Stimulated activated naive CD8-positive, alpha-beta T cell treated with anti-CD3 and anti-CD28 coated beads, Interleukin-15, Interleukin-2, amounts not matched to agents 100 ng/mL and 50 ng/mL, for 24 hours (primary cell): ENCODE results near the gene TMPRSS6.
A peak's percentile ranks its signal among the peaks of the same experiment; 100 is the strongest.

Experiments
- H3K27ac Mint-ChIP-seq: one replicate; pipeline ENCODE4 v1.8.0; 2021; ENCODE audit warnings: mild to moderate bottlenecking, mixed read lengths
- H3K27me3 Mint-ChIP-seq: one replicate; pipeline ENCODE4 v1.8.0; 2021; ENCODE audit warnings: mixed read lengths
- H3K36me3 Mint-ChIP-seq: one replicate; pipeline ENCODE4 v1.8.0; 2021; ENCODE audit warnings: low read depth, mixed read lengths
- H3K4me1 Mint-ChIP-seq: one replicate; pipeline ENCODE4 v1.8.0; 2021; ENCODE audit warnings: low read depth, mixed read lengths
- H3K4me3 Mint-ChIP-seq: one replicate; pipeline ENCODE4 v1.8.0; 2021; ENCODE audit warnings: mild to moderate bottlenecking, mixed read lengths
- H3K9me3 Mint-ChIP-seq: one replicate; pipeline ENCODE4 v1.8.0; 2021; ENCODE audit warnings: mixed read lengths

The TMPRSS6 gene

GRCh38 chr22:37091994-37092393, 17.5 kb downstream of the TMPRSS6 start:
- no peak overlapping the region for H3K4me3 Mint-ChIP-seq
- peaks cover 4% of the 10 kb centered on the region for H3K36me3 Mint-ChIP-seq
- H3K27me3 Mint-ChIP-seq = no peaks in the 10 kb centered on the region
- no peaks in the 10 kb centered on the region for H3K9me3 Mint-ChIP-seq
- no peak overlapping the region for H3K27ac Mint-ChIP-seq
- H3K4me1 Mint-ChIP-seq = peaks cover 33% of the 10 kb centered on the region

- Mint-ChIP-seq H3K27me3 (no peaks in the 10 kb centered on the region), H3K27ac (no peak overlapping the region), H3K4me3 (no peak overlapping the region), H3K4me1 (peaks cover 32% of the 10 kb centered on the region), H3K36me3 (peaks cover 4% of the 10 kb centered on the region), H3K9me3 (no peaks in the 10 kb centered on the region)
Observed at GRCh38 chr22:37090920-37091695, 18.4 kb downstream of the TMPRSS6 start.

GRCh38 chr22:37089434-37089833, 20.1 kb downstream of the TMPRSS6 start:
- H3K27ac Mint-ChIP-seq = no peak overlapping the region
- no peak overlapping the region for H3K4me3 Mint-ChIP-seq
- no peaks in the 10 kb centered on the region for H3K27me3 Mint-ChIP-seq
- H3K9me3 Mint-ChIP-seq = no peaks in the 10 kb centered on the region
- no peaks in the 10 kb centered on the region for H3K36me3 Mint-ChIP-seq
- H3K4me1 Mint-ChIP-seq = peaks cover 18% of the 10 kb centered on the region

GRCh38 chr22:37088750-37089408, 20.6 kb downstream of the TMPRSS6 start:
- Mint-ChIP-seq H3K4me1 (peaks cover 13% of the 10 kb centered on the region), H3K36me3 (no peaks in the 10 kb centered on the region), H3K9me3 (no peaks in the 10 kb centered on the region), H3K4me3 (no peak overlapping the region), H3K27me3 (no peaks in the 10 kb centered on the region), H3K27ac (no peak overlapping the region)

GRCh38 chr22:37088108-37088605, 21.4 kb downstream of the TMPRSS6 start:
- H3K27ac Mint-ChIP-seq = peak overlapping the region; percentile 45
- H3K4me3 Mint-ChIP-seq = peak overlapping the region; percentile 48
- no peaks in the 10 kb centered on the region for H3K9me3 Mint-ChIP-seq
- no peaks in the 10 kb centered on the region for H3K27me3 Mint-ChIP-seq
- H3K4me1 Mint-ChIP-seq = peaks cover 17% of the 10 kb centered on the region
- H3K36me3 Mint-ChIP-seq = no peaks in the 10 kb centered on the region

GRCh38 chr22:37086184-37086583, 23.3 kb downstream of the TMPRSS6 start:
- Mint-ChIP-seq H3K4me1 (peaks cover 37% of the 10 kb centered on the region), H3K4me3 (no peak overlapping the region)

GRCh38 chr22:37084385-37084784, 25.1 kb downstream of the TMPRSS6 start:
- Mint-ChIP-seq H3K36me3 (no peaks in the 10 kb centered on the region), H3K4me1 (peaks cover 55% of the 10 kb centered on the region), H3K27me3 (no peaks in the 10 kb centered on the region), H3K4me3 (no peak overlapping the region), H3K9me3 (no peaks in the 10 kb centered on the region), H3K27ac (no peak overlapping the region)

More at GRCh38 chr22:37086184-37086583, 23.3 kb downstream of the TMPRSS6 start:
- no peaks in the 10 kb centered on the region for H3K9me3 Mint-ChIP-seq
- no peaks in the 10 kb centered on the region for H3K36me3 Mint-ChIP-seq
- H3K27me3 Mint-ChIP-seq = no peaks in the 10 kb centered on the region
- H3K27ac Mint-ChIP-seq = no peak overlapping the region

- H3K27ac Mint-ChIP-seq = no peak overlapping the region
- H3K9me3 Mint-ChIP-seq = no peaks in the 10 kb centered on the region
- H3K4me1 Mint-ChIP-seq = peaks cover 60% of the 10 kb centered on the region
- H3K27me3 Mint-ChIP-seq = no peaks in the 10 kb centered on the region
- H3K4me3 Mint-ChIP-seq = no peak overlapping the region
- no peaks in the 10 kb centered on the region for H3K36me3 Mint-ChIP-seq
Observed at GRCh38 chr22:37083914-37084313, 25.6 kb downstream of the TMPRSS6 start.

GRCh38 chr22:37082251-37082873, 27.2 kb downstream of the TMPRSS6 start:
- Mint-ChIP-seq H3K27me3 (no peaks in the 10 kb centered on the region), H3K4me1 (peaks cover 59% of the 10 kb centered on the region), H3K27ac (peak overlapping the region; percentile 91), H3K9me3 (no peaks in the 10 kb centered on the region), H3K4me3 (no peak overlapping the region), H3K36me3 (no peaks in the 10 kb centered on the region)

GRCh38 chr22:37080838-37081237, 28.7 kb downstream of the TMPRSS6 start:
- peaks cover 4% of the 10 kb centered on the region for H3K27me3 Mint-ChIP-seq
- no peaks in the 10 kb centered on the region for H3K9me3 Mint-ChIP-seq
- H3K27ac Mint-ChIP-seq = peak overlapping the region; percentile 91
- H3K4me3 Mint-ChIP-seq = no peak overlapping the region
- H3K4me1 Mint-ChIP-seq = peaks cover 59% of the 10 kb centered on the region
- H3K36me3 Mint-ChIP-seq = no peaks in the 10 kb centered on the region

- Mint-ChIP-seq H3K27ac (peak overlapping the region; percentile 91), H3K4me3 (peak overlapping the region; percentile 15), H3K4me1 (peaks cover 59% of the 10 kb centered on the region), H3K9me3 (no peaks in the 10 kb centered on the region), H3K36me3 (no peaks in the 10 kb centered on the region), H3K27me3 (peaks cover 8% of the 10 kb centered on the region)
Observed at GRCh38 chr22:37080438-37080837, 29.1 kb downstream of the TMPRSS6 start.

- H3K27me3 Mint-ChIP-seq = peaks cover 14% of the 10 kb centered on the region
- H3K27ac Mint-ChIP-seq = peak overlapping the region; percentile 91
- peaks cover 59% of the 10 kb centered on the region for H3K4me1 Mint-ChIP-seq
- H3K9me3 Mint-ChIP-seq = no peaks in the 10 kb centered on the region
- H3K4me3 Mint-ChIP-seq = peak overlapping the region; percentile 53
- H3K36me3 Mint-ChIP-seq = no peaks in the 10 kb centered on the region
Observed at GRCh38 chr22:37079668-37080171, 29.8 kb downstream of the TMPRSS6 start.

- Mint-ChIP-seq H3K4me3 (peak overlapping the region; percentile 43), H3K27ac (peak overlapping the region; percentile 91), H3K36me3 (no peaks in the 10 kb centered on the region), H3K9me3 (no peaks in the 10 kb centered on the region), H3K4me1 (peaks cover 59% of the 10 kb centered on the region), H3K27me3 (peaks cover 14% of the 10 kb centered on the region)
Observed at GRCh38 chr22:37079158-37079557, 30.4 kb downstream of the TMPRSS6 start.

GRCh38 chr22:37077802-37078448, 31.6 kb downstream of the TMPRSS6 start:
- peaks cover 14% of the 10 kb centered on the region for H3K27me3 Mint-ChIP-seq
- H3K36me3 Mint-ChIP-seq = no peaks in the 10 kb centered on the region
- no peak overlapping the region for H3K4me3 Mint-ChIP-seq
- H3K4me1 Mint-ChIP-seq = peaks cover 53% of the 10 kb centered on the region
- peak overlapping the region; percentile 91 for H3K27ac Mint-ChIP-seq
- H3K9me3 Mint-ChIP-seq = no peaks in the 10 kb centered on the region
